NK-92 (cell line): Measurements from ENCODE around the gene GPR18.
"Not testable (repeated sequence)": the region's sequence is repeated elsewhere in the genome, so short reads cannot be mapped to it uniquely, and the experiment has no call there.

Experiments used
- DNase-seq: peaks from one replicate; lab custom pipeline; 2025; ENCODE audit not compliant: unreplicated experiment; lab: John Stamatoyannopoulos, UW

GPR18 gene

DNA sequence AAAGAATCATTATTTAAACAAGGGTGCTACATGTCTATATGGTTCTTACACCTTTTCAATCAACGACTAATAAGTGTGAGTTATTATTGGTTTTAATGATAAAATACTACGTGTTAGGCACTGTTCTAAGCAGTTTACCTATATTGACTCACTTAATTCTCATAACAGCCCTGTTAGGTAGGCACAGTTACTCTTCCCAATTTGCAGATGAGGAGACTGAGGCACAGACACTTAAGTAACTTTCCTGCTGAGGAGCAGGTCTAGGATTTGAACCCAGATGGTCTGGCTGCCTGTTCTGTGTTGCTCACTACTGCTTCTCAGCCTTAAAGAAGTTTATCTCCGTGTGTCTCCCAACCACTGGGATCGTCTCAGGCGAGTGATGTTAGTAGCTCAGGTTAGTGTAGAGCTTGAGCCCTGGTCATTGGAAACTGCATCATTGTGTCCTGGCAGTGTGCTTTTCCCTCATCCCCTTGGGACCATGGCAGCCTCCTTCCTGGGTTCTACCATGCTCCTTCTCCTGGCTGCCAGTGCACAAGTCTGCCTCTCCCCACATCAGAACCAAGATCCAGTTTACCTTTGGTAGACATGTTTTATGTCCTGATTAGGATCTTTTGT lies 46.7 kb downstream of the GPR18 start:
- no peak for DNase-seq

DNA sequence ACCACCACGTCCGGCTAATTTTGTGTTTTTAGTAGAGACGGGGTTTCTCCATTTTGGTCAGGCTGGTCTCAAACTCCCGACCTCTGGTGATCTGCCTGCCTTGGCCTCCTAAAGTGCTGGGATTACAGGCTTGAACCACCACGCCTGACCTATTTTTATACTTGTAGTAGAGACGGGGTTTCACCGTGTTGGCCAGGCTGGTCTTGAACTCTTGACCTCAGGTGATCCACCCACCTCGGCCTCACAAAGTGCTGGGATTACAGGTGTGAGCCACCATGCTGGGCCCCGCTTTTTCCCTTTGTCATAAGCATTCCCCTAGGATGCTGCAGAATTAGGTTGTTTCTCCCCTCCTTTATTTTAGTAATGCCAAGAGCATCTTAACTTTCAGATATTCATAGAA lies 47.6 kb downstream of the GPR18 start:
- DNase-seq = not testable (repeated sequence)

DNA sequence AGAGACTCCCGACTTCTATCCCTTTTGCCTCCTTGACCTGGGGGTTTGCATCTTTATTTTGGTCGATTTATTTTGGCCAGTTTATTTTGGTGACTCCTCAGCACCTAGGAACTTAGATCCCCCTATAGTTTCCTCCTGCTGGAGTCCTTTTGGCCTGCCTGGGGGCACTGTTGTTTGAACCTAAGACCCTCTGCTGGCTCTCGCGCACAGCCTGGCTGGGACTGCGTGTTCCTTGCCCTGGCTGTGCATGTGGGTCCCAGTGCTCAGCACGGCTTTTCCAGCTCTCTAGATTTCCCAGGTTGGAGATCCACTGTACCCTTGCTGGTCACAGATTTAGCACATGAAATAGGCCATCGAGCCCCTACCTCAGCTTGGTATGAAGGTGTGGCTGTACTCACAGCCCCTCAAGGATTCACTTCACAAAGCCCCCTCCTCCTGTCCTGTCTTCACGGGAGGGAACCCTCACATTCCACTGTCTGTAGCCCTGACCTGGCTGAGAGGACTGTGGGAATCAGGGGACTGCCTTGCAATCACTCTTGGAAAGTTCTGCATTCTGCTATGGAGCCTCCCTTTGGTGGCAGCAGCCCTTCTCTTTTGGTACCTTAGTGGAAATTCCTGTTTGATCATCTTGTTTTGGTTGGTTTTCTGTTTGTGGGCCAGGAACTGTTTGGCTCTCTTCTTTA lies 49.2 kb downstream of the GPR18 start:
- DNase-seq = no peak

DNA sequence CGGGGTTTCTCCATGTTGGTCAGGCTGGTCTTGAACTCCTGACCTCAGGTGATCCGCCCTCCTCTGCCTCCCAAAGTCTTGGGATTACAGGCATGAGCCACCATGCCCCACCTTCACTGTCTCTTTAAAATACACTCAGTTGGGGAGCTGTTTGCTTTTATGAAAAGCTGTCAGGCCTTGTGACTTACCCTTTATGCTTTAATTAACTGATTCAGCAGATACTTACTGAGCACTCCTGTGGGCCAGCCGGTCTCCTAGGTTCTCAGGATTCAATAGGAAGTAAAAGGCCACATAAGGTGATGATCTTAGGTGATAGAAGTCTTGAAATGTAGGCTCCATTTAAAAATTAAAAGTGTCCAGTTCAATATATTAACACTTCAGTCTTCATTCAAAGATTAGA lies 50.0 kb downstream of the GPR18 start:
- no peak for DNase-seq

DNA sequence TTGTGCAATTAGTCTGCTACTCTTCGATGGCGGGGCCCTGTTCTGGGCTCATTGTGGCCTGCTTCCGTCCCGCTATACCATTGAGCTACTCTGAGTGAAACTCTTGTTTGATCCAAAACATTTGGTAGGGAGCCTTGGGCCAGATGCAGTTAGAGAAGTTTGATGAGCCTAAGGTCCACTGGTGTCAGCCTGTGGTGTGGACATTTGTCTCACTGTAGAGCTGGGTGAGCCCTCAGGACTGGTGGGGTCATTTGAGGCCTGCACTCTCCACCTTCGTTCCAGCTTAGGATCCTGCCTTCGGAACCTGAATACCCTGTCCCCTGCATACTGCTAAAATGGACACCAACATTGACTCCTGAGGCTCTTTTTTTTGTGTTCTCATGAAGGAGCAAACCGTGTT lies 50.7 kb downstream of the GPR18 start:
- no peak for DNase-seq

DNA sequence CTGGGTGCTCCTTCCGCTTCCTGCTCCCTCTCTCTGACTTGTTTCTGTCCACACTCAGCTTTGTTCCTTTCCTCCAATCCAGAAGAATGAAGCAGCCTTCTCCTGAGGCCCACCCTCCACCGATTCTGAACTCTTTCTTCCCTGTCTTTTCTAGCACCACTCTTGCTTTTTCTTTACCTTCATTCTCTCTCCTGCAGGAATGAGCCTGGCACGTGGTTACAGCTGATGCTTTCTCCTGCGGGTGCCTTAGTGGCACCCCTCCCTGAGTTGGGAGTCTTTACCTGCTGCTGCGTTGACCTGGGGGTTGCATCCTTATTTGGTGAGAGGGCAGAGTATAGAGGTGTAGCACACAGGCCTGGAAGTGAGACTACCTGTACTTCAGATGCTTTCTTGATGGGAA lies 51.3 kb downstream of the GPR18 start:
- no peak for DNase-seq

DNA sequence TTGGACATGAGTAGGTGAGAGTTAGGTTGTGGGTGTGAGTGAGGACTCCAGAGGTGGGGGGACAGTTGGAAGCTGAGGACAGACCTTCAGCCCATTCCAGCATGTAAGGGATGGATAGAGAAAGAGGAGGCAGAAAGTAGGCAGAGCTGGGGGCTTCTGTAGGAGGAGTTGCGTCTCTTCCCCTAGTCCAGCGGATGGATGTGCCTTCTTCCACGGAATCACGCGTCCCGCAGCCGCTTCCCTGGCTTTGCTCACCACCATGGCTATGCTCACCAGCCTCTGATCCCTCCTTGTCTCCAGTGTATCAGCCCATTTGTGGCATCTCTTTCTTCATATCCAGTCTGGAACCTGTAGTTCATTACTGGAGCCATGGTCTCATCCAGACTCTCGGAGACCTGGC lies 52.0 kb downstream of the GPR18 start:
- DNase-seq = no peak

DNA sequence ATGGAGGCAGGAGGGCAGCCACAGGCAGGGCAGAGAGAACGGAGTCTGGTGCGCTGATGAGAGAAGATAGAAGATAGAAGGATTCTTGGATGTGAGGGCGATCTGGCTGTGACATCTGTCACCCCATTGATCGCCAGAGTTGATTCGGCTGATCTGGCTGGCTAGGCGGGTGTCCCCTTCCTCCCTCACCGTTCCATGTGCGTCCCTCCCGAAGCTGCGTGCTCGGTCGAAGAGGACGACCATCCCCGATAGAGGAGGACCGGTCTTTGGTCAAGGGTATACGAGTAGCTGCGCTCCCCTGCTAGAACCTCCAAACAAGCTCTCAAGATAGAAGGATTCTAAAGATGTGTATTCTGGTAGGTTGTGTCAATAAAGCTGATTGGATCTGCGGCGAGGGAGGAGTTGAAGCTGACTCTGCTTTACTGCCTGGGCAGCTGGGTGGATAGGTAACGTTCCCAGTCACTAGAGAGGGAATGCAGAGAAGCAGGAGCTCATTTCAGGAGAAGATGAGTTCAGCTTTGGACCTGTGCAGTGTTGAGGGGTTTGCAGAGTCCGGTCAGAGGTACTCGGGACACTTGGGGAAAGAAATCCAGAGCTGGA lies 52.5 kb downstream of the GPR18 start:
- no peak for DNase-seq
